Measurements from ENCODE around the gene SLC6A7. TPM values are rescaled to one million over a fixed set of nuclear protein-coding genes. Genes with fewer than 3 reads are reported as not detected.

The SLC6A7 gene
- total RNA-seq, 1 donor from 2014 or later = not detected

DNA sequence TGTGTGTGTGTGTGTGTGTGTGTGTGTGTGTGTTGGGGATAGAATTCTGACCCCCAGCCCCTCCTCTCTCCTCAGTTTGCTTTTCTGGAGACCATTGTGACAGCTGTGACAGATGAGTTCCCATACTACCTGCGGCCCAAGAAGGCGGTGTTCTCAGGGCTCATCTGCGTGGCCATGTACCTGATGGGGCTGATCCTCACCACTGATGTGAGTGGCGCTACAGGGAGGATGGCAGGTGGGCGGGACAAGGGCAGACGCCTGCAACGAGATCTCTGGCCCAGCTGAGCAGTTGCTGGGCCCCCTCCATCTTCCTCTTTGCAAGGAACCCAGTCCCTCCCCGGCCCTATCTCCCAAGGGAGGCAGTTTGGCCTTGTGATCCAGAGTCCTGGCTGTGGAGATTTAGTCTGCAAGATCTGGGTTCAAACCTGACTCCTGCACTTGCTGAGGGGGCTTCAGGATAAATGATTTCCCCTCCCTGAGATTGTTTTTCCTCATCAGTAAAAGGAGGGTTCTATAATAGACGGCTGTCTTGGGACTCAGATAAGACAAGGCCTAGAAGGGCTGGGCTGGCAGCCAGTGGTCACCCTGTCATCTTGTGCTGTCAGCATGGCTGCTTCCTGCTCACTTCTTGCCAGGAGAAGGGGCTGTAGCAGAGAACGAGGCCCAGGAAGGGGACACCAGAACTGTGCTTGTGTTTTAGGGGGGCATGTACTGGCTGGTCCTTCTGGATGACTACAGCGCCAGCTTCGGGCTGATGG lies 14.1 kb downstream of the SLC6A7 start:
- H3K4me3 Mint-ChIP-seq (ENCODE audit: unreplicated experiment) = no peak overlapping the region
- H3K36me3 Mint-ChIP-seq (ENCODE audit: unreplicated experiment) = no peaks in the 10 kb centered on the region
- H3K27me3 Mint-ChIP-seq (ENCODE audit: unreplicated experiment) = peaks cover 7% of the 10 kb centered on the region

DNA sequence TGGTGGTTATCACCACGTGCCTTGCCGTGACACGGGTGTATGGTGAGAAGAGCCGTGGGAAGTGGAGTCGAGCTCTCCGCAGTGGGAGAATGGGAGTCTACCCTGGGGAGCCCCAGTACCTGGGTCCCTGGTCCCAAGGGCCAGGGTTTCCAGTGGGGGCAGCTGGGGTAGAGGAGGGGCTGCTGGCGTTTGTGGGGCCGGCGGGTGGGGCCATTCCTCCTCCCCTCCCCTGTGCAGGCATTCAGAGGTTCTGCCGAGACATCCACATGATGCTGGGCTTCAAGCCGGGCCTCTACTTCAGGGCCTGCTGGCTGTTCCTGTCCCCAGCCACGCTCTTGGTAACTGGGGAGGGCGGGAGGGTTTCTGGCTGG lies 14.7 kb downstream of the SLC6A7 start:
- Mint-ChIP-seq H3K27ac (ENCODE audit: unreplicated experiment) (no peak overlapping the region), H3K4me1 (ENCODE audit: low read depth, unreplicated experiment) (no peaks in the 10 kb centered on the region)

More for the DNA sequence above, 14.1 kb downstream of the SLC6A7 start:
- DNase-seq = no peak
- TF ChIP-seq, protein P1, sequence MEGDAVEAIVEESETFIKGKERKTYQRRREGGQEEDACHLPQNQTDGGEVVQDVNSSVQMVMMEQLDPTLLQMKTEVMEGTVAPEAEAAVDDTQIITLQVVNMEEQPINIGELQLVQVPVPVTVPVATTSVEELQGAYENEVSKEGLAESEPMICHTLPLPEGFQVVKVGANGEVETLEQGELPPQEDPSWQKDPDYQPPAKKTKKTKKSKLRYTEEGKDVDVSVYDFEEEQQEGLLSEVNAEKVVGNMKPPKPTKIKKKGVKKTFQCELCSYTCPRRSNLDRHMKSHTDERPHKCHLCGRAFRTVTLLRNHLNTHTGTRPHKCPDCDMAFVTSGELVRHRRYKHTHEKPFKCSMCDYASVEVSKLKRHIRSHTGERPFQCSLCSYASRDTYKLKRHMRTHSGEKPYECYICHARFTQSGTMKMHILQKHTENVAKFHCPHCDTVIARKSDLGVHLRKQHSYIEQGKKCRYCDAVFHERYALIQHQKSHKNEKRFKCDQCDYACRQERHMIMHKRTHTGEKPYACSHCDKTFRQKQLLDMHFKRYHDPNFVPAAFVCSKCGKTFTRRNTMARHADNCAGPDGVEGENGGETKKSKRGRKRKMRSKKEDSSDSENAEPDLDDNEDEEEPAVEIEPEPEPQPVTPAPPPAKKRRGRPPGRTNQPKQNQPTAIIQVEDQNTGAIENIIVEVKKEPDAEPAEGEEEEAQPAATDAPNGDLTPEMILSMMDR (IDR thresholded peaks at IDR 0.05; ENCODE audit: partially characterized antibody, unreplicated experiment) = no peak
- no peak overlapping the region for H3K27ac Mint-ChIP-seq (ENCODE audit: unreplicated experiment)
- H3K4me1 Mint-ChIP-seq (ENCODE audit: low read depth, unreplicated experiment) = no peaks in the 10 kb centered on the region
- H3K9me3 Mint-ChIP-seq (ENCODE audit: unreplicated experiment) = peaks cover 5% of the 10 kb centered on the region

DNA sequence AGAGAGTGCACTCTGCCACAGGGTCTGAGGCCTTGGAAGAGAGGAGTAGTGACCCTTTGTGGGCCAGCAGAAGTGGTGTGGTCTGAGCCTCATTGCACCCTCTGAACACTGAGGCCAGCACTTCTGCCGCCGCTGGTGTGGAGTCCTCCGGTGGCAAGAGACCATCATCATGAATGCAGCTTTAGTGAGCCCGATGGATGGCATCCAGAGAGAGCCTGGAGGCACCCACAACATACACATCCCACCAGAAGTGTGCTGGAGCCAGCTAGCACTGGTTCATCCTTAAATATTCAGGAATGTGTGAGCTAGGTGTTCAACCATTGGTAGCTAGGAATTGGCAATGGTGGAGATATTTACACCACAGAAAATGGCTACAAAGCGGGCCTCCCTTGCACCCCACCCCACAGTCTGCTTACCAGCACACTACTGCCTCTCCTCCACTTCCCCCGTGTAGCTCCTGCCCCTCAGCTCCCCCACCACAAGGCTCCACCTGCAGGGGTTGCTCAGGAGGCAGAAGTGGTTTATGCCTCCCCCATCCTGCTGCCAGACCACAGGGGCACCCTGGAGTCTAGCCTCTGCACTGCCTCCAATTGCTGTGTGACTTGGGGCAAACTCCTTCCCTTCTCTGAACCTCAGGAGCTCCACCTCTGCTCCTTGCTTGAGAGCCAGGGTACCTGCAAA lies 16.4 kb downstream of the SLC6A7 start:
- peaks cover 3% of the 10 kb centered on the region for H3K9me3 Mint-ChIP-seq (ENCODE audit: unreplicated experiment)

More for the DNA sequence above, 14.7 kb downstream of the SLC6A7 start:
- Mint-ChIP-seq H3K36me3 (ENCODE audit: unreplicated experiment) (no peaks in the 10 kb centered on the region), H3K27me3 (ENCODE audit: unreplicated experiment) (peaks cover 7% of the 10 kb centered on the region), H3K4me3 (ENCODE audit: unreplicated experiment) (no peak overlapping the region), H3K9me3 (ENCODE audit: unreplicated experiment) (peaks cover 5% of the 10 kb centered on the region)
- no peak for DNase-seq
- TF ChIP-seq, protein P1 (IDR thresholded peaks at IDR 0.05; ENCODE audit: partially characterized antibody, unreplicated experiment) = no peak

DNA sequence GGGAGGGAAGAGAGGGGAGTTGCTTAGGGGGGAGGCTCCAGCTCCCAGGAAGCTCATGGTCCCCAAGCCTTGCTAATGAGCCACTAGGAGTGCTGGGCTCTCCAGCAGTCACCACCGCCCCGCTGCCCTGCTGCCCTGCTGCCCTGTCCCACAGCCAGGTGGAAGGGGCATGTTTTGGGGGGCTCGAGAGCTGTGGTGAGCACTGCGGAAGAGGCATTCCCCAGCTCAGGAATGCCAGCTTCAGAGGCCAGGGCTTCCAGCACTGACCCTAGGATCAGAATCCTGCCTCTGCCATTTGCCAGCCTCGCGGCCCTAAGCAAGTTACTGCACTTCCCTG lies 16.9 kb downstream of the SLC6A7 start:
- no peaks in the 10 kb centered on the region for H3K4me1 Mint-ChIP-seq (ENCODE audit: low read depth, unreplicated experiment)
- no peak overlapping the region for H3K27ac Mint-ChIP-seq (ENCODE audit: unreplicated experiment)
- TF ChIP-seq, protein P1 (IDR thresholded peaks at IDR 0.05; ENCODE audit: partially characterized antibody, unreplicated experiment) = no peak
- H3K4me3 Mint-ChIP-seq (ENCODE audit: unreplicated experiment) = no peak overlapping the region
- no peaks in the 10 kb centered on the region for H3K36me3 Mint-ChIP-seq (ENCODE audit: unreplicated experiment)
- DNase-seq = no peak
- peaks cover 3% of the 10 kb centered on the region for H3K9me3 Mint-ChIP-seq (ENCODE audit: unreplicated experiment)
- H3K27me3 Mint-ChIP-seq (ENCODE audit: unreplicated experiment) = peaks cover 7% of the 10 kb centered on the region

More for the DNA sequence above, 16.4 kb downstream of the SLC6A7 start:
- DNase-seq = no peak
- Mint-ChIP-seq H3K4me3 (ENCODE audit: unreplicated experiment) (no peak overlapping the region), H3K27me3 (ENCODE audit: unreplicated experiment) (peaks cover 5% of the 10 kb centered on the region), H3K36me3 (ENCODE audit: unreplicated experiment) (no peaks in the 10 kb centered on the region), H3K4me1 (ENCODE audit: low read depth, unreplicated experiment) (no peaks in the 10 kb centered on the region), H3K27ac (ENCODE audit: unreplicated experiment) (no peak overlapping the region)
- TF ChIP-seq, protein P1 (IDR thresholded peaks at IDR 0.05; ENCODE audit: partially characterized antibody, unreplicated experiment) = no peak
